ENCODE measurements around the gene ALAD.

Gene ALAD

DNA sequence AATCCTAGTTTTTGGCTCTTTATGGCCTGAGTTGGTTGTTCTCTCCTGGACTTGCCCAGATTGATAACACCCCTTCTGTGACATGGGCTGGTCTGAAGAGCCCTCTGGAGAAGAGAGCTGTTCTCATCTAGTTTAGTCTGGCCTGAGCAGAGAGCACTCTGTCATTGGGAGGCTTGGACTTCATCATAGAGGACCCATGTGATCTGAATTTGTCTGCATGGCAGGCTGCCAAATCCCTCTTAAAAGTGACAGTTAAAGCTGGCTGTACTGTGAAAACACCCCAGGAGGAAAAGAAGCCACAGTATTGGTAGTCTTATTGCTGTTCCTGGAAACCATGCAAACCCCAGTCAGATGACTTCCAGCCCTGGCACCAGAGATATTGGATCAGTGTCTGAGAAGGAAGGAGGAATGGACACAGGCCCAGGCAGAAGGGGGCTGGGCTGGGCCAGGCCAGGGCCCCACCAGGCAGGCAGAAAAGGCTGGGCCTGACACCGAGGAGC is 57.3 kb downstream of the ALAD start:
- peak; percentile 43 for DNase-seq

DNA sequence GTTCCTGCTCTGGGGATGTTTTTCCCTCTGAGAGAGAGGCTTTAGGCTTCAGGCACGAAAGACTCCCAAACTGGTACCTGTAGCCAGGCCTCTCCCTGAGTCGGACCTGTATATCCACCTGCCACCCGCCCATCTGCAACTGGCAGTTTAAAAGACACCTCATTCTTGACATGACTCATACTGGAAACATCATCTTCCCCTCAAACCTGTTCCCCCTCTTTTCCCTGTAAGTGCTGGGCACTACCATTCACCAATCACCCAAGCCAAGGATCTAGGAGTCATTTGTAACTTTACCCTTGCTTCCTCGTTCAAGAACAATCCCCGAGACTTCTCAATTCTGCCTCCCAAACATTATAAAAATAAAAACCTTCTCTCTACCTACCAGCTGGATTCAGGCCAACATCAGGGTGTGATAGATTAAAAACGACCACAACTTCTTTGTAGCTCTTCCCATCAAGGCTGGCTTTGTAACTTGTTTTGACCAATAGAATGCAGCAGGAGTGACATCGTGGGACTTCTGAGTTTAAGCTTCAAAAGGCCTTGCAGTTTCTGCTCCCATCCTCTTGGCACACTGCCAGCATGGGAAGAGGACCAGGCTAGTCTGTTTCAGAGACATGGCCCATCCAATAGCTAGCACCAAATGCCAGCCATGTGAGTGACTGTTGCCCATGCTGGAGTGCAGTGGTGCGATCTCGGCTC is 59.2 kb downstream of the ALAD start:
- DNase-seq: no peak

DNA sequence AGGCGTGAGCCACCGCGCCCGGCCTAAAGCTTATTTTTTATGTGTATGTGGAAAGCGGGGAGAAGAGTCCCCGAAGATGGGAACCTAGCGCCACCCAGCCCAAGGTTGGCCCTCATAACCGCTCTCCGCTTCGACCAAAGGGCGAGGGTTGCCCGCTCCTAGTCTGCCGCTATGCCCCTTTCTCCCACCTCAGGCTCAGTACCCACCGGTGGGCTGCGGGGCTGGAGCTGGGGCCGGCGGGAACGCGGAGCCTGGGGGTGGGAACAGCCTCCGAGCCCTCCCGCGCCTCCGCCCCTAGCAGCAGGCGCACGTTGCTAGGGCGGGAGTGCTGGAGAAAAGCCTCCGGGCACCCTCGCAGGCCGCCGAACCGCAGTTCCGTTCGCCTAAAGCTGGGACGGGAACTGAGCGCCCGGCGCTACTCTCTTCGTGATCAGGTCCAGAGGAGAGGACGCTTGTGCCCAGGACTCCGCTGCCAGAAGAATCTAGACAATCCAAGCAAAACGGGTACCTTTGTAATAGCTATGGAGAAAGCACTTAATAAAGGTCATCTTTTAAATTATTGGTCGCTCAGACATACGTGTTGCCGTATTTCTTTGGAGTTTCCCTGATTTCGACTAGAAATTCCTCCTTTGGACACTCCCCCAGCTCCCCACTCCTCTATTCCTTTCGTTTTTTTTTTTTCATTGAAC is 60.9 kb downstream of the ALAD start, which contains the start of gene WDR31:
Gene WDR31, minus strand, starts transcription at position 265 of the 689 bp plus-strand sequence. CDS start 8,253 bp downstream, outside the sequence.
- no peak for DNase-seq

DNA sequence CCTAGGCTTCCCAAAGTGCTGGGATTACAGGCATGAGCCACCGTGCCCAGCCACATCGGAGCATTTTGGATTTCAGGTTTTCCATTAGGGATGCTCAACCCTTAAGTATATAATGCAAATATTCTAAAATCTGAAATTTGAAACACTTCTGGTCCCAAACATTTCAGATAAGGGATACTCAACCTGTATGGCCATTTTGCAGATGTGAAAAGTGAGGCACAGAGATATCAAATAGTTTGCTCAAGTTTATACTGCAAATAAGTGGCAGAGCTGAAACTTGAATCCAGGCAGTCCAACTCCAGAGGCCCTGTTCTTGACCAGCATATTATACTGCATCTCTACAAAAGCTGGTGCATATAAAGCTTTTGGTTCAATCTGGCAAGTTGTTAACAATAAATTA is 63.4 kb downstream of the ALAD start:
- no peak for DNase-seq

Measured in NCI-H187 treated with DMSO at 0.1 percent for 48 hours (cell line).